Head of caudate nucleus (tissue), 42 donors: ENCODE results near the gene NFIA.

Experiments used
- DNase-seq, 42 donors: peaks; one replicate each; pipeline versions ENCODE4 v3.0.0 to v3.0.0-alpha.2; 2020 to 2021; ENCODE audit warnings: mixed read lengths in 7 of 42
- intact Hi-C: fragments of 100-400 bp; cut with DNase I; formaldehyde crosslinking; loops from one replicate; pipeline ENCODE4 v1.15.0; 2022

Gene NFIA

DNA sequence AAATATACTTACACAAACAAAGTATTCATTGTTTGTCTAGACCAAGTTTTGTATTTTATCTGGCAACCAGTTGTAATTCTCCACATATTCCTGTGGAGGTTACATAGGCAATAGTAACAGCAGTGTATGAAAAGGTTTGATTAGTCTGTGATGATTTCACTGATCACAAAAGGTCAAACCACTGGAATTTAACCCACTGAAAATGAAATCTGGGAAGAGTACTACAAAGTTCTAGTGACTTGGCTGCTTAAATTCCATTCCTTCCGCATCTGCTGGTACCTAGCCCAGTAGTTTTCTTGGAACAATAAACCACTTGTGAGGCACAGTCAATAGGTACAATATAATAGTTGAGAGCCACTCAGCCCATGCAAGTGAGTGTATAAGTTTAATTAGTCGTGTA is 205.4 kb downstream of the NFIA start:
- no peak for DNase-seq
- intact Hi-C loops = no loop called here

DNA sequence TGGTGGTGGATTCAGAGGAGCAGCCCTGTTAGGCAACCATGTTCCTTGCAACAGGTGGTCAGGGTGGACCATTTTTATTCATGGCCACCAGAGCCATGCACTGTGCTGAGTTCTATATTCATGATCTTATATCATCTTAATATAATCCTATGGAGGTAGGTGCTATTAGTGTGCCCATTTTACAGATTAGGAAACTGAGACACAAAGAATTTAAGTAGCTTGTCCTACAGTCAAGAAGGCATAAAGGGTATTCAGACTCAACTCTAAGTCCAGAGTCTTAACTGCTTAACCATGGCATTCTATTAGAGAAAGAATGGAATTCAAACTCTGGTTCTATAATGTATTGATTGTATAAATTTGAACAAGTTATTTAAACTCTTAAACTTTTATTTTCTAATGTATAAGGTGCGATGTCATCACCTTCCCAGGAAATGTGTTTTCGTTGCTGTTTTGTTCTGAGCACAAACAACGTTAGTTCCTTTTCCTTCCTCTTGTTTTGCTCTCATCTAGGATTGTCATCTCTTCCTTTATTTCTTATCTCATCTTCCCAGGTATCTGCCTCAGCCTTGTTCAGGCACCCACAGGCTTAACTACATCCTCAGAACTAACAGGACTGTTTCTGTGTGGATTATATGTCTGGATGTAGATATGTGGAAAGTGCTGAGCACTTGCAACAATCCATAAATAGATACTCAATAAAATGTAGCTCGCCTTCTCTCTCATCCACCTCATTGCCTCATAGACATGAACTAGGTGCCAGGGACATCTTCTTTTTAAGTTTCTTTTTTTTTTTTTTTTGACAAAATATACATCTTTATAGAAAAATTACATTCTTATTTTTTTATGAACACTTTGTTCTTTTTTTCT is 207.1 kb downstream of the NFIA start:
- no peak for DNase-seq
- intact Hi-C loops = no loop called here

DNA sequence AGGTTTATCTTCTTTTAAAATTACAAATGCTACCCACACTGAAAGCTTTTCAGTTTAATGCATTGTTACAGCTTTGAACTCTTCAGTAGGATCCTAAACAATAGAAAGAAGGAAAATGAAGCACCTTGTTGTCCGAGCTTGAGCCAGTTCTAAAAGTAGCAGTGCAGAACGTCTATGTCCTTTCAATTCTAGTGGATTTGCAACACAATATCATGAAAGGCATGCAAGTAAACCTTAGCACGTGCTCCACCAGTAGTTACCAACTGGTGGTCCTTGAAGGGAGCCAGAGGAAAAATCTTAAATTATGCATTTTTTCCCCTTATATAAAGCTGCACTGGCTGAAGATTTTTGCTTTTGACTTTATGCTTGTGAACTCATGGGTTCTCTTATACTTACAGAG is 208.2 kb downstream of the NFIA start:
- no peak for DNase-seq
- intact Hi-C loops = no loop called here

DNA sequence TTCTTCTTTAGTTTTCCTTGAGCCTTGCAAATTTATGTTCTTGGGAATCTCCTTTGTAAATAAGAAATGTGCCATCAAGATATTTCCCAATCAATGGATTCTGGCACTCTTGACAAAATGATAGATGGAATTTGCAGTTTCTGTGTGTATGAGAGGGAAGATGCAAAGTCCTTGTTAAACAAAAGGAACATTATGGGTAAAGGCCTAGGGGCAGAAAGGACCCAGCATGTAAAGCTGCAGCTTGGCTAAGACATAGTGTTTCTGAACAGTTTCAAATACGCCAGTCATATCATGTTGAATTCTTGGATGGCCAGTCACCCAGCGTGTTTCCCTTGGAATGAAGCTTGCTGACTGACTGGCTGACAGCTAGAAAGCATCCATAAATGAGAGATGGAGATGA is 210.8 kb downstream of the NFIA start:
- intact Hi-C loops = no loop called here
- DNase-seq = no peak

DNA sequence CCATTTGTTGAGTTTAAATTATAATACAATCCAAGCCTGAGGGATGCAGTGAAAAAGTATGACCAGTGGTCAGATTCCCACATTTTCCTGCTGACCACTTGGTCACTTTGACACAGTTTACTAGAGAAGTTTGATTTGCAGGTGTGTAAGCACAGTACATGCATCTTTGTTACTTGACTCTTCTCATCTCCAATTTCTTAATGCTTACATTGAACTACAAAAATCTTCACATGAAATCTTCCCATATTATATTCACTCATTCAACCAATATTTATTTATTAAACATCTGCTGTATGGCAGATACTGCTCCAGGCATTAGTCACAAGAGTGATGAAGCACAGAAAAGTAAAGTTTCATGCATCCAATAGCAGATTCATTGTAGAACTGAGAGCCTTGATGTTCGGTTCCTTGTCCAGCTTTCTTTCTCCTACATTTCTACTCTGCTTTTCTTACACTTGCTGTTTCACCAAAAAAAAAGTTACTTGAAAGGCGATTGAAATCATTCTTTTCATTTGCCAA is 211.7 kb downstream of the NFIA start:
- intact Hi-C loops = no loop called here
- no peak for DNase-seq

DNA sequence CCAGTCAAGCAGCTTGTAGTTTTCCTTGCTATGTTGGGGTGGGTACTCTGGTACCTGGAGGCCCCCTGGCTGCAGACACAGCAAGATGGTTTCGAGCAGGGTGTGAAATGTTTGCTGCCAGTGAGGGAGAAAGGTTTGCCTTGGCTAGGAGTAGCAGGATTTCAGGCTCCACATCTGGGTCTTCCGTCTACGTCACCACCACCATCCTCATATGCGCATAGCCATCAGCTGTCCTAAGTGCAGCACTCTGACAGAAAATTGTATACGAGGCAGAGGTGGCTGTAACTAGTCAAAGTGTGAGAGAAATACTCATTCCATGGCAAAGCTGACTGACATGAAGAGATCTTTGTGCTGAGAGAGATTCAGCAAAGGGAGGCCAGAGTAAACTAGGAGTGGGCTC is 212.6 kb downstream of the NFIA start:
- DNase-seq = no peak

DNA sequence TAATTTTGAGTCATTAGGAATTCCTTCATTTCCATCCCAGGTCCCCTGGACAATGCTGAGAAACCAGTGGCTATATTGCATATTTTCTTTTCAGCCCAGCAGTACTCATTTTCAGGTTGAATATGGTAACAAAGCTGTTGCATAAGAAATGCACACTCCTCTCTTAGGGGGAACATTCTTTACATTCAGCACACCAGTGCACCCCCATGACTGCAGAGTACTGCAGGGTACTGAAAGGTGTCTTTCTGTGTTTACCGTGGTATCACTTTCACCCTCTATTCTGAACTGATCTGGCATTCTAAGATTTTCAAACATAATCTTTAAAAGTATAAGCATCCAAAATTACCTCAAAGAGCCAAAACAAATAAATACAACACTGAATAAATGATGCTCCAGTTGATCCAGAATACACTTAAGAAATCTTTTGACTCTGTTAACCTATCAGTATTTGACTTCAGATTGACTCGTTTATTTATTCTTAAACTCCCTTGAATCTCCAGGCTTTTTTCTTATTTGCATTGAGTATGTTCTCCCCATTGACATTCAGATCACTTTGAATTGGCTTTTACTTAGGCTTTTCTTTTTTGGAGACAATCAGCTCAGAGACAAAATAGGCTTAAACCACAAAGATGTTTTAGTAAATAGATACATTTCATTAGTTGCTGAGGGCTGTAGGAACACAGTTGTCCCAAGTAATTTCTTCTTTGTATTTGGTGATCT is 213.6 kb downstream of the NFIA start:
- intact Hi-C loops = no loop called here
- no peak for DNase-seq

More for the DNA sequence above, 212.6 kb downstream of the NFIA start:
- intact Hi-C loops = no loop called here

DNA sequence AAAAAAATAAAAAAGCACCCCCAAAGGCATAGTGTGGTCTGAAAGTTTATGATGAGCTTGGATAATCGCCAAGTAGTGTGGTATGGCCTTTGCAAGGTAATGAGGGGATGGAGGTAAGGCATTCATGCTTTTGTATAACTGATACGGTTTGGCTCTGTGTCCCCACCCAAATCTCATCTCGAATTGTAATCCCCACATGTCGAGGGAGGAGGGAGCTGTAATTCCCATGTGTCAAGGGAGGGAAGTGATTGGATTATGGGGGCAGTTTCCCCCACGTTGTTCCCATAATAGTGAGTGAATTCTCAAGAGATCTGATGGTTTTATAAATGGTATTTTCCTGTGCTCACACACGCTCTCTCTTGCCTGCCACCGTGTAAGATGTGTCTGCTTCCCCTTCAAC is 215.5 kb downstream of the NFIA start:
- intact Hi-C loops = no loop called here
- DNase-seq = no peak

DNA sequence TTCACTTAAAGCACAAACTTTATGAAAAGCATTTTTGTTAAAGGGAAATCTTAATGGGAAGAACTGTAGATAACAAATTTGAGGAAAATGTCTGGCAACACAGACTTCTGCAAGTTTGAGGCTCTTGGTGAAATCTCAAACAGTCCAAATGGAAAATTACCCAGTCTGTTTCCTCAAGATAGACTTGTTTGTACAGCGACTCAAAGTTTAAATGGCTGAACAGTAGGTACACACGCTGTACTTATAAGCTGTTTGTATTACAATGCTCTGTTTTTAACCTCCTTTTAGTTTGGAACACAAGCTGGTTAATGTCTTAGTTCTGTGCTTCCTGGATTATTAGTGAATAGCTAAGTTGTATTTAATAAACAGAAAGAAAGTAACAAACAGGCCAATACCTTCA is 217.1 kb downstream of the NFIA start:
- DNase-seq = no peak
- intact Hi-C loops = no loop called here

DNA sequence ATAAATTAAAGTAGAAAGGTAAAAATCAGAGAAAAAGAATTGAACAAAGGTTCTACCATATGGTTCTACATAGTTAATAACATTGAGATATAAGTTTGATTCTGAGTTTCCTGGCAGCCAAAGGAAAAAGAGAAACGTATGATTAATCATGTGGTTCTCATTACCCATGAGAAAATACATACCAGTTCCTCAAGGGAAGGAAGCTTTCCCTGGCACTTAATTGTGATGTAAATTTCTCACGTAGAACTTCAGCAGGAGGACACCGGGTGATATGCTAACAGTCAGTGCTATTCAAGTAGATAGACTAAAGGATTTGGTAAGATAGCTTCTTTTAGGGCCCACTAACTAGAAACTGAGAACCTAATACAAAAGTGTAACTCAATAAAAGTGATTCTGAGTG is 218.5 kb downstream of the NFIA start:
- intact Hi-C loops = no loop called here
- no peak for DNase-seq

DNA sequence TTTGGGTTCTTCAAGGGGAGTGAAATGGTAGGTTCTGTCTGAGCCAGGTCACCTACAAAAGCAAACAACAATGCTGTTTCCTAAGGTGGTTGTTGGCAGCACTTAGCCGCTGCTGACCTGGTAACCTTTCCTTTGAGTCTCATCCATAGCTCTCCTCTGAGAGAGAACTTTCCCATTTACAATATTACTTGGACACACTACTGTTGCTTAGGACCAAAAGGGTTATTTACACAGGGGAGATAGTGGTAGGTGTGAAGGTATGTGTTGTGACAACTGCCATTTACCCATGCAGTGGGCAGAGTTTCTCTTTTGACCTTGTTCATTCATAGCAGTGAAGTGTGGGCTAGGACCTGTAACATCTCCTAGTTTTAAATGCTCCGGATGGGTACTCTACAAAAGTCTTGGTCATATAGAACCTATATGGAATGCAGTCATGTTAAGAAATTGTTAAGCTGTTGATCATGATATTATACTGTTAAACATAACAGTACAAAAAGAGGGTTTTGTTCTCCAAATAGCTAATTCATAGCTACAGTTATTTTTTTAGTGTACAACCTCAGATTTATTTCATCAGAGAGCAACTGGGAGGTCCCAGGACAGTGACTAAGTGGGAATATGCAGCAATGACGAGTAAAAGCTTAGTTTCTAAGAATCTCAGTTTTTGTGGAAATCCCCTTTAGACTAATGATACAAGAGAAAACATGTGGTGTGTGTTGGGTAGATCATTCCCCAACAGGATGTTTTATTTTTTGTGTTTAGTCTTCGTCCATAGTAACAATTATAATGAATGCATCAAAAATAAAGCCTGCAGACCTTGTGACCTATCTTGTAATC is 219.7 kb downstream of the NFIA start:
- DNase-seq = no peak
- intact Hi-C loops = no loop called here

DNA sequence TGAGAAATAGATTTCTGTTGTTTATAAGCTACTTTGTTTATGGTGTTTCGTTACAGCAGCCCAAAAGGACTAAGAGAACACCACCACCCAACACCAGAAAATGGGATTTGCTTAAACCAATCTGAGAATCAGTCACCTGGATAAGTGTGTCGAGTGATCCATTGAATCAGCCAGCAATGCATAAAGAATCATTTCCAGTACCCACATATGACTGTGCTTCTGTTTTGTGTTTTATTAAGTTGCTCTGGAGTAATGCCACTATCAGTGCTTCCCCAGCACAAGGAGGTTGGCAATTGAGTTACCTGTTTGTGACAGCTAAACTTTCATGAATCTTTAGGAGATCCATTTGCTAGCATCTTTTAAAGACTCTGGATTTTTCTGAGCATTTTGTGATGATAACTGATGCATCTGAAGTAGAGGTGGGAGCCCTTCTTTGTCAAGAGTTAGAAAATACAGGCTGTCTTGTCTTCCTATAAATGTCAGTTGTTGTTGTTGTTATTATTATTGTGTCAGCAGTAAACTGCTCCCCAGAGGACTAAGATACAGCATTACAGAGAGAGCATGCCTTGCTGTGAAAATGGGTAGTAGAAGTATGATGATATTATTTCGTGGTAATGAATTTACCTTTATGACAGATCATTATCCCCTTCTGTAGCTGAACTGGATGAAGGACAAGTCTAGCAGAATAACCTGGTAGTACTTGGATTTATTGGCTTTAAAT is 225.2 kb downstream of the NFIA start:
- DNase-seq = no peak
- intact Hi-C loops = no loop called here

DNA sequence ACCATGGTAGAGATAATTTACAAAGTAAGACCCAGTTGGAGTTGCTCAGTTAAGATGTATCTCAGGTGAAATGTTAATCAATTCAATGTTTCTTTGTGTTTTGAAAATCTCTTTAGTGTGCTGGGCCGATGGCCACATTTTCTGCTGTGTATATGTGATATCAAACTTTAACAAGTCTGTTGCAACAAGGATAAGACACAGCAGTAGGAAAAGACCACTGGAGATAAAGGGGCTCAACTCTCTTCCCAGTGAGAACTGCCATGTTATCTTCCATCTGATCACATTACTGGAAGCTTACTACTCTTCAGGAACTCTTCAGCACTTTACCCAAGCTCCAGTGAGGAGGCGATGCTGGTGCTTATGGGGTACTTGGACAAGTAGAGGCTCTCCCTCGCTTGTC is 227.7 kb downstream of the NFIA start:
- DNase-seq = no peak
- intact Hi-C loops = no loop called here

DNA sequence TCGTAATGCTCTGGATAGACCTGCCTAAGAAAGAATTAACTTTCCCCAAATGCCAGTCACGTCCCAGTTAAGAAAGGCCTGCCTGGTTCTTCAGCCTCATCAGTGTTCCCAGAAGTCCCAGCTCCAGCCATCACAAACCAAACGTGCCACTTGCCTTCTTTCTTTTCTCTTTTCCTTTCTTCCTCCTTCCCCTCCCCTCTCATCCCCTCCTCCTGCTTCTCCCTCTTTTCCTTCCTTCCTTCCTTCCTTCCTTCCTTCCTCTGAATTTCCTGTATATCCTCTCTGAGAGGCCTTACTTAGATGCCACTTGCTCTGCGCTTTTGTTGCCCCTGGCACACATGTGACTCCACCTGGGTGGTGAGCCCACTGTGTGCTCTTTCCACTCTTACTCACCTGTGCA is 228.2 kb downstream of the NFIA start:
- no peak for DNase-seq
- intact Hi-C loops = no loop called here

DNA sequence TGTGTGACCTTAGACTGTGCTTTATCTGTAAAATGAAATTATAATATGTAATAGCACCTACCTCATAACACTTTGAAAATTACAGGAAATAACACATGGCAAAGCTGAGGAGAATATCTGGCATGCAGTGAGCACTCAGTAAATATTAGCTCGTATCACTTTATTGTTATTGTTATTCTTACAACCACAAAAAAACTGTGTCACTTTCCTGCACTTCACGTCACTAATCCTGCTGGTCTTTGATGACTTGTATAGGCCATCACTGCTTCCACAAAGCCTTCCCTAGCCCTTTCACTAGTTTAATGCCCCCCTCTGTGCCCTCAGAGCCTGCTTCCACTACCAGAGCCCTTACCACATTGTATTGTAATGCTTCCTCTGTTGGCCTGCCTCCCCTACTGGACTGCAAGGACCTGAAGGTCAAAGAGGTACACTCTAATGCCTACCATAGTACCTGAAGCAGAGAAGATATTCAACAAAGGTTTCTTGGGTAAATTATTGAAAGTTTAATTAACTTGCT is 231.6 kb downstream of the NFIA start:
- DNase-seq = no peak
- intact Hi-C loops = no loop called here

DNA sequence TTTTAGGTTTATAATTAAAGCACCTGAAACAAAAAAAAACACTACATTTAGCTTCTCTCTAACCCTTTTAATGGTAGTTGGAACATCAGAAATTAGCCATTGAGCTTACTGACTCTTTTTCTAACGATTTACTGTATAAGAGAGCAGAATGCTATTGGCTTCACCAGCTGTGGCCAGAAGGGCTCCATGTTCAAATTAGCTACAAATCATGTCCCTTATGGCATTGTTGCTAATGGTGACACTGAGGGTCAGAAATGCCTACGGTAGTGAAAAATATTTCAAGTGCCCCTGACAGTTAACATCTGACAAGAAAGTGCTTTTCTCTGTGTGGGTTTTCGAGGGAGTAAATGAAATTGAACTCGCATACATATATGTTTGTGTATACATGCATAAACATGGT is 232.7 kb downstream of the NFIA start:
- no peak for DNase-seq
- intact Hi-C loops = no loop called here

DNA sequence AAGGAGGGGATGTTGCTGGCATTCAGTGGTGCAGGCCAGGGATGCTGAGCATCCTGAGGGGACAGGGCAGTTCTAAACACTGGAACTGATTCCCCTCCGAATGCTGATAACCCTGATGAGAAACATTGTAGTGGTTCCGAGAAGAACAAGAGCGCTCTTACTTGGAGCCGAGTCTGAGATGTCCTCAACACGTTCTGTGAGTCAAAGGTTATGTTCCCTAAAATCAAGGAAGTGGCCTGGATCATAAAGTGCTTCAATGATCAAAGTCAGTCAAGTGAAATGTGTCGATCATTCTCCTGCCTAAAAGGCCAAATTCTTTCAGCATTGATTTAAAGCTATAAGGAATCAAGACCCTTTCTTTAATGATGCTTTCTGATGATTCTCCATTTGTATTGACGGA is 234.1 kb downstream of the NFIA start:
- intact Hi-C loops = no loop called here

DNA sequence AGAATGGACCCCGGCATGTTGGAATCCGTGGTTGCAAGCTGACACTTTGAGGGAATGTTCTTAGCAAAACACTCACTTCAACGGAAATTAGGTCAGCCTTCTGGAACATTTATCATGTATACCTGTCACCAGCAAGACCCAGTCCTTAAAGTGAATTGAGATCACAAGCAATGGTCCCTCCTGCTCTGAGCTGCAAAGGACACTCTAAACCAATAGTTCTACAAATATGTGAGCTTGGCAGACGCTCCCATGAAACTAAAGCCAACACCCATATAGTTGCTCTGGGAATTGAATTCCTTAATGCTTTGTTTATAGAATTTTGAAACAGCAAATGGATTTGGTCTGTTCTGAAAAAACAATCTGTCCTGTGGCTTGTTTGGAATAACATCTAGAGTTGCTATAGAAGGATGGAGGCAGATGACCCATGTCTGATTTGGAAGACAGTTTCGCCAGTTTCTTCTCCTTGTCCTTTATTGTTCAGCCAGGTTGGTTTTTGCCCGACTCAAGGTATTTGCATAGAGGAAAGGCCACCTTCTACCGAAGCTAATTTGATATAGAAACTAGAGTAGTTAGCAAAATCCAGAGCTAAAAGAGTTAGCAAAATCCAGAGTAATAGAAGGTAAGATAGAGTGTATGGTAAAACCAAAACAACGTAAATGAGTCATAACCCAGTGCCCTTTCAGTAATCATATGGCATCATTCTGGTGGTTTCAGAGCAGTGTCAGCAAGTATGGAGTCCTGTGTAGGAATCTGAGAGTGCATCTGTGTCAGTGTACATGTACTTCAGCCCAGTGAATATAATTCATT is 236.2 kb downstream of the NFIA start:
- no peak for DNase-seq
- intact Hi-C loops = no loop called here

More for the DNA sequence above, 234.1 kb downstream of the NFIA start:
- no peak for DNase-seq
